K562 (cell line): ENCODE data around the gene MCEMP1. TPM values are rescaled to one million over a fixed set of nuclear protein-coding genes. Genes with fewer than 3 reads are reported as not detected.

Source experiments
- ATAC-seq: fragments of 200-7000 bp; cut with Tn5 transposase; 3 replicates; pipeline ENCODE4 v1.9.1; 2020; ENCODE audit warnings: moderate library complexity
- BruUV-seq: library from RNA; stranded (reverse); fragments of 400-500 nt; replicated peaks from 2 replicates; lab custom pipeline; 2021; lab: Mats Ljungman, UMichigan
- CTCF ChIA-PET: fragments of 300-600 bp; formaldehyde crosslinking; extraction: SDS; loops from one replicate; lab custom pipeline; 2021; ENCODE audit warnings: low intra/inter-chr PET ratio; lab: Yijun Ruan, JAX
- POLR2A ChIA-PET: fragments of 300-600, 350-650 bp; sonication (Branson Sonifier 250); formaldehyde crosslinking; extraction: SDS; loops from one replicate; lab custom pipeline; 2021; ENCODE audit warnings: antibody characterized with exemption, inconsistent platforms; lab: Yijun Ruan, JAX
- DNase-seq, 4 experiments: peaks; one replicate each; pipeline versions ENCODE4 v3.0.0 to v3.0.0-alpha.2; 2011 to 2018; ENCODE audit warnings: low spot score in 3 of 4, mixed read lengths in 3 of 4; ENCODE audit errors: extremely low read depth in 1 of 4
- FAIRE-seq: peaks from 2 replicates; lab custom pipeline; 2011; peaks lifted over from hg19 to GRCh38; lab: Jason Lieb, UNC
- H2AFZ ChIP-seq: 2 replicates; pipeline ENCODE4 v1.6.0; 2011; ENCODE audit warnings: low read depth, low read length, control low read depth, inconsistent platforms
- H3K27ac ChIP-seq: fragments of 200-600 bp; 3 replicates; pipeline ENCODE4 v1.8.0; 2011; ENCODE audit warnings: low read depth, mild to moderate bottlenecking, control low read depth, inconsistent platforms, low read length, moderate library complexity, mixed read lengths; ENCODE audit errors: extremely low read depth
- H3K27me3 ChIP-seq, 2 experiments: fragments of 300-600 bp in 1 of 2; 2 replicates in 1 of 2; 3 replicates in 1 of 2; pipeline versions ENCODE4 v1.6.0 to v1.8.0; 2011; ENCODE audit warnings: inconsistent platforms in 2 of 2, low read length in 2 of 2, mild to moderate bottlenecking in 1 of 2, mixed read lengths in 1 of 2, moderate library complexity in 1 of 2; ENCODE audit not compliant: control insufficient read depth in 2 of 2, insufficient read depth in 2 of 2
- H3K36me3 ChIP-seq: fragments of 300-600 bp; 3 replicates; pipeline ENCODE4 v1.8.0; 2011; ENCODE audit warnings: mild to moderate bottlenecking, low read length, inconsistent platforms; ENCODE audit not compliant: control insufficient read depth, insufficient read depth
- H3K4me1 ChIP-seq, 2 experiments: fragments of 200-600 bp in 1 of 2; replicated peaks in 1 of 2; 2 replicates in 1 of 2; 3 replicates in 1 of 2; pipeline versions ENCODE4 v1.5.1 to v1.8.0; 2011; ENCODE audit warnings: inconsistent platforms in 2 of 2, low read length in 2 of 2, mild to moderate bottlenecking in 1 of 2, mixed read lengths in 1 of 2, moderate library complexity in 1 of 2; ENCODE audit not compliant: control insufficient read depth in 2 of 2, insufficient read depth in 2 of 2
- H3K4me2 ChIP-seq: 2 replicates; pipeline ENCODE4 v1.6.1; 2011; ENCODE audit warnings: low read length, control low read depth, inconsistent platforms, mixed read lengths; ENCODE audit not compliant: insufficient read depth
- H3K4me3 ChIP-seq: fragments of 200-600 bp; sonication (generic), shearing (Covaris generic); 2 replicates; pipeline ENCODE4 v1.5.1; 2016; ENCODE audit warnings: control low read depth, inconsistent platforms
- H3K79me2 ChIP-seq: fragments of 200-600 bp; 3 replicates; pipeline ENCODE4 v1.8.0; 2011; ENCODE audit warnings: low read length, inconsistent platforms; ENCODE audit not compliant: control insufficient read depth, insufficient read depth
- H3K9ac ChIP-seq, 2 experiments: 2 replicates each; pipeline versions ENCODE4 v1.6.0 to v1.6.1; 2011; ENCODE audit warnings: low read depth in 2 of 2, low read length in 2 of 2, control low read depth in 1 of 2, inconsistent platforms in 1 of 2, mild to moderate bottlenecking in 1 of 2, mixed read lengths in 1 of 2; ENCODE audit not compliant: insufficient read depth in 1 of 2
- H3K9me1 ChIP-seq: one replicate; pipeline ENCODE4 v1.6.0; 2011; ENCODE audit warnings: inconsistent platforms, mild to moderate bottlenecking, low read length, moderate library complexity; ENCODE audit not compliant: control insufficient read depth, insufficient read depth
- H3K9me3 ChIP-seq: replicated peaks from 2 replicates; pipeline ENCODE4 v1.5.1; 2011; ENCODE audit warnings: low read depth, low read length, inconsistent platforms; ENCODE audit not compliant: control insufficient read depth, insufficient read depth
- H4K20me1 ChIP-seq: replicated peaks from 2 replicates; pipeline ENCODE4 v1.6.1; 2011; ENCODE audit warnings: low read length, inconsistent platforms, mixed read lengths; ENCODE audit not compliant: control insufficient read depth, insufficient read depth
- CBFB ChIP-seq: sonication (generic); formaldehyde crosslinking; IDR thresholded peaks from 2 replicates; pipeline ENCODE4 v1.4.0; 2020; ENCODE audit warnings: mild to moderate bottlenecking, missing genetic modification reagents
- CXXC5 ChIP-seq: fragments of 250-450 bp; sonication (Bioruptor Pico); IDR thresholded peaks from 2 replicates; pipeline ENCODE4 v1.8.0; 2022; ENCODE audit warnings: inconsistent platforms, mild to moderate bottlenecking, moderate library complexity
- ELF2 ChIP-seq: fragments of 250-450 bp; sonication (Bioruptor Pico); IDR thresholded peaks from 2 replicates; pipeline ENCODE4 v1.5.0; 2021; ENCODE audit warnings: mild to moderate bottlenecking
- GATAD2A ChIP-seq: fragments of 450-650 bp; IDR thresholded peaks from 2 replicates; pipeline ENCODE4 v1.6.1; 2017
- HCFC1 ChIP-seq: IDR thresholded peaks from 2 replicates; pipeline ENCODE4 v1.6.1; 2012; ENCODE audit warnings: low read depth, low read length, improper control_type of control experiment
- MEF2D ChIP-seq: conservative IDR thresholded peaks from 2 replicates; pipeline ENCODE4 v1.6.1; 2016; ENCODE audit warnings: low read depth, missing genetic modification characterization, missing compliant biosample characterization
- RNF2 ChIP-seq: sonication (generic); IDR thresholded peaks from 2 replicates; pipeline ENCODE4 v1.6.1; 2016
- SNAPC5 ChIP-seq: fragments of 250-450 bp; sonication (Bioruptor Pico); IDR thresholded peaks from 2 replicates; pipeline ENCODE4 v1.8.0; 2021; ENCODE audit warnings: moderate library complexity, mild to moderate bottlenecking, inconsistent platforms
- SNRNP70 ChIP-seq: fragments of 200-400 bp; formaldehyde crosslinking; optimal IDR thresholded peaks from 2 replicates; pipeline ENCODE3; 2017; ENCODE audit warnings: low read depth, low read length
- SRSF1 ChIP-seq: fragments of 200-400 bp; formaldehyde crosslinking; IDR thresholded peaks from 2 replicates; pipeline ENCODE4 v1.6.1; 2017; ENCODE audit warnings: mild to moderate bottlenecking, low read depth, low read length, moderate library complexity
- SRSF3 ChIP-seq: fragments of 200-400 bp; formaldehyde crosslinking; IDR thresholded peaks from 2 replicates; pipeline ENCODE4 v1.6.1; 2016; ENCODE audit warnings: mild to moderate bottlenecking, low read length, moderate library complexity; ENCODE audit not compliant: insufficient read depth
- TARDBP ChIP-seq: fragments of 450-650 bp; IDR thresholded peaks from 2 replicates; pipeline ENCODE4 v1.6.1; 2016
- TBL1XR1 ChIP-seq, 2 experiments: IDR thresholded peaks; 2 replicates each; pipeline ENCODE4 v1.6.1; 2012; ENCODE audit warnings: improper control_type of control experiment in 2 of 2, low read length in 2 of 2, mild to moderate bottlenecking in 1 of 2
- THAP7 ChIP-seq: fragments of 250-450 bp; sonication (Bioruptor Pico); IDR thresholded peaks from 2 replicates; pipeline ENCODE4 v1.5.0; 2021
- VEZF1 ChIP-seq: fragments of 200-800 bp; sonication (Bioruptor generic); IDR thresholded peaks from 2 replicates; pipeline ENCODE4 v1.6.1; 2017; ENCODE audit warnings: missing genetic modification characterization, missing compliant biosample characterization
- ZBTB8A ChIP-seq: fragments of 450-650 bp; IDR thresholded peaks from 2 replicates; pipeline ENCODE4 v1.6.1; 2018; ENCODE audit warnings: mild to moderate bottlenecking, moderate library complexity; ENCODE audit not compliant: partially characterized antibody
- ZKSCAN3 ChIP-seq: fragments of 250-450 bp; sonication (Bioruptor Pico); IDR thresholded peaks from 2 replicates; pipeline ENCODE4 v1.4.0; 2020
- ZNF146 ChIP-seq: IDR thresholded peaks from one replicate; pipeline ENCODE4 v1.6.1; 2018; ENCODE audit warnings: missing compliant biosample characterization; ENCODE audit not compliant: unreplicated experiment
- ZNF398 ChIP-seq: fragments of 250-450 bp; sonication (Bioruptor Pico); IDR thresholded peaks from 2 replicates; pipeline ENCODE4 v1.8.0; 2021; ENCODE audit warnings: moderate library complexity, mild to moderate bottlenecking, inconsistent platforms
- ZNF436 ChIP-seq: fragments of 250-450, 450-650 bp; sonication (Bioruptor Pico); formaldehyde crosslinking; IDR thresholded peaks from 2 replicates; pipeline ENCODE4 v1.7.0; 2020; ENCODE audit warnings: mild to moderate bottlenecking
- ZNF586 ChIP-seq: fragments of 450-650 bp; formaldehyde crosslinking; conservative IDR thresholded peaks from 2 replicates; pipeline ENCODE4 v1.4.0; 2020; ENCODE audit warnings: mild to moderate bottlenecking, moderate library complexity
- WGBS: fragments of 100-300 bp; shearing (Covaris generic); methylation state at CpG from one replicate; pipeline ENCODE4 v1.1.6; 2016; ENCODE audit warnings: low coverage, mixed read lengths; ENCODE audit not compliant: insufficient coverage; ENCODE audit errors: missing lambda C conversion rate; 5-methylcytosine and 5-hydroxymethylcytosine counted together
- in situ Hi-C: fragments of 300-500 bp; cut with MboI; formaldehyde crosslinking; loops from 4 replicates; pipeline ENCODE4 v1.15.0; 2018; ENCODE audit warnings: inconsistent platforms, mixed read lengths
- intact Hi-C: fragments of 100-400 bp; cut with micrococcal nuclease; formaldehyde crosslinking; loops from 2 replicates; pipeline ENCODE4 v1.14.2; 2022
- polyA plus RNA-seq, 8 experiments: library from polyadenylated mRNA; depleted of rRNA in 4 of 8; stranded (reverse) in 5 of 8; unstranded in 3 of 8; fragments of >200 nt; fragmentation: Nextera tagmentation in 2 of 8; fragmentation: Illumina TruSeq in 1 of 8; extraction: Ambion mirVana in 2 of 8; extraction: Trizol in 1 of 8; gene quantifications; 2 replicates each; pipeline versions ENCODE4 v1.2.1 to v1.2.3, GENCODE V29; 2011 to 2014; ENCODE audit warnings: inconsistent platforms in 1 of 8, missing spikeins in 1 of 8
- total RNA-seq, 7 experiments: library from RNA; depleted of rRNA in 6 of 7; stranded (reverse); fragments of >200 nt in 6 of 7; fragmentation: Illumina TruSeq in 2 of 7; extraction: Trizol in 2 of 7; gene quantifications; 2 replicates each; pipeline versions ENCODE4 v1.2.1 to v1.2.3, GENCODE V29; 2011 to 2021; ENCODE audit warnings: low replicate concordance in 1 of 7

Gene MCEMP1
- total and polyA plus RNA-seq, 9 of the 15 experiments (the other 6 are each of a cell fraction or from before 2014, with no cell fraction given), result 0.11 to 1.8 (median 0.51) TPM

- 6% methylated on average over 24 of the region's 61 CpGs for WGBS
- Histone ChIP-seq H3K79me2 (peaks cover 40% of the 10 kb centered on the region), H3K27me3 (no peaks in the 10 kb centered on the region; a peak in 1 of 5 replicates), H3K27ac (peak within 1 kb of the TSS; percentile 93), H2AFZ (peak within 1 kb of the TSS; percentile 98), H4K20me1 (peaks cover 14% of the 10 kb centered on the region), H3K4me1 (peaks cover 15 to 50% of the 10 kb centered on the region in 2 experiments; a peak in 4 of 5 replicates), H3K9ac (peak within 1 kb of the TSS; percentile 97), H3K4me3 (peak within 1 kb of the TSS; percentile 79), H3K9me3 (peaks cover 6% of the 10 kb centered on the region; the same call in 1 of the 2 replicates), H3K4me2 (peak within 1 kb of the TSS; percentile 95), H3K9me1 (no peaks in the 10 kb centered on the region), H3K36me3 (peaks cover 39% of the 10 kb centered on the region; the same call in 2 of the 3 replicates)
- POLR2A ChIA-PET, result interaction anchor here (1.6 to 2.0 kb wide), 4 partner anchors 12 to 69 kb away, joined by 6 to 18 read pairs (median 7); no protein-coding TSS in a partner anchor
- DNase-seq (peak; percentile 87 to 98 (median 96)), ATAC-seq (peak; percentile 88), FAIRE-seq (peak; percentile 81)
- CTCF ChIA-PET, result no interaction called here
- intact Hi-C loops (no loop called here), in situ Hi-C loops (no loop called here)
- BruUV-seq, result no TSS peak
- no peak for TF ChIP-seq HCFC1
- TF ChIP-seq CXXC5 (CRISPR knock-in tag), result peak; percentile 72
- peak; percentile 34; the same call in 1 of the 2 replicates for TF ChIP-seq RNF2
- TF ChIP-seq GATAD2A, result no peak
- TF ChIP-seq THAP7 (CRISPR knock-in tag), result no peak
- TF ChIP-seq TBL1XR1 (IDR thresholded peaks at IDR 0.05; ENCODE audit: low read length in 2 of 2), result no peak
- TF ChIP-seq MEF2D (tag), result no peak
- TF ChIP-seq SNRNP70, result no peak
- no peak for TF ChIP-seq TARDBP
- no peak for TF ChIP-seq ZBTB8A
- no peak for TF ChIP-seq SRSF1
- TF ChIP-seq ELF2 (CRISPR knock-in tag), result peak; percentile 94
- TF ChIP-seq ZKSCAN3 (CRISPR knock-in tag), result no peak
- TF ChIP-seq VEZF1, result peak; percentile 61
- no peak for TF ChIP-seq ZNF436 (CRISPR knock-in tag)
- TF ChIP-seq SRSF3, result no peak
- TF ChIP-seq CBFB (CRISPR knock-in tag), result no peak
- TF ChIP-seq SNAPC5 (CRISPR knock-in tag), result no peak
- TF ChIP-seq ZNF586 (CRISPR knock-in tag), result no peak
- no peak for TF ChIP-seq ZNF146 (CRISPR knock-in tag)
- TF ChIP-seq ZNF398, result no peak
Observed at GRCh38 chr19:7636691-7637373, 40.1 kb upstream of the MCEMP1 start, which contains the start of gene STXBP2. STXBP2 (plus strand) TSS chr19:7637110; CDS start chr19:7637150, 40 bp downstream.
